Measurements from ENCODE around the gene ADGRL1.
"Not testable (repeated sequence)": the region's sequence is repeated elsewhere in the genome, so short reads cannot be mapped to it uniquely, and the experiment has no call there.

ADGRL1 gene

DNA sequence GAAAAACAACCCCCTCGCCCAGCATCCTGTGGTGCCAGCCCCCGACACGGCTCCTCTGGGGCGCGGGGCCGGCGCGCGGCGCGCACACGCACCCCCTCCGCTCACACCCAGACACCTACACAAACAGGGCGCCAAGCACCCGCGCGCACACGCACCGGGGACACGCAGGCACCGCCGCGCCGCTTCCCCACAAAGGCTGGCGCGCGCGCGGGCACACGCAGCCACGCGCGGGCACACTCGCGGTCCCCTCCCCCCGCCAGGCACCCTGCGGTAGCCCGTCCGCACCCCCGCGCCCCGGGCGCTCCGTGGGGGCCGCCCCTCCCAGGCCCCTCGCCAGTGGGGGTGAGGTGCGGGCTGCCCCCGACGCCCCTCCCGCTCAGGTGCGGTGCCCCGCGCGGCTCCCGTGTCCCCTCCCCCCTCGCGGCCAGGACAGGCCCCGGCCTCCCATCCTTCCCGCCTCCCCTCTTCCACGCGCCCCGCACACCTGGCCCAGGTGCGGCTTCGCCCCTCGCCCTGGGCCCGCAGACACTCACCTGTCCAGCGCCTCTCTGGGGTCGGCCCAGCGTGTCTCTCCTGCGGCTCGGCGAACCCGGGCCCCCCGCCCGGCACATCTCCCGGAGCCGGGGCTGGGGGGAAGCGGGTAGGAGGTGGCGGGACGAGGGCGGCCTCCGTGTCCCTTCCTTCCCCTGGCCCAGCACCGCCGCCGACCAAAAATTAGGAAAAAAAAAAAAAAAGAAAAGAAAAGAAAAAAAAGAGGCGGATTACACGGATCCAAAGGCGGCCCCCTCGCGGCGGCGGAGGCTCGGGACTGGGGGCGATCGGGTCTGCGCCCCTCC, at the start of gene ADGRL1:
ADGRL1 (minus strand) TSS at position 718 of the 836 bp plus-strand sequence. CDS start 22,567 bp downstream, outside the sequence.
- not testable (repeated sequence) for DNase-seq (ENCODE audit: low read depth in 2 of 2)

DNA sequence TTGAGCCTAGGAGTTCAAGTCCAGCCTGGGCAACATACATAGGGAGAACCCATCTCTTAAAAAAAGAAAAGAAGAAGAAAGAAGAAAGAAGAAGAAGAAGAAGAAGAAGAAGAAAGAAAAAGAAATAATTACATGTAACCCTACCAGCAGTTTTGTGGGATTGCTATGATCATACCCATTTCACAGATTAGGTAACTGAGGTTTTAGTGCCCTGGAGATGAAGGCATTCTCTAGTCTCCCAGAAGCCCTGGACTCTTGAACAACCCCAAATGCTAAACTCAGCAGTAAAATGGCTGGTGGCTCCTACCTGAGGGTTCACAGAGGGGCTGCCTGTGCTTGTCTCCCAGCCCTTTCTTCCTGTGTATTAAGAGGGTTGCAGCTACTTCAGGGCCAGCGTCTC, 49.3 kb upstream of the ADGRL1 start:
- DNase-seq (ENCODE audit: low read depth in 2 of 2) = not testable (repeated sequence)

DNA sequence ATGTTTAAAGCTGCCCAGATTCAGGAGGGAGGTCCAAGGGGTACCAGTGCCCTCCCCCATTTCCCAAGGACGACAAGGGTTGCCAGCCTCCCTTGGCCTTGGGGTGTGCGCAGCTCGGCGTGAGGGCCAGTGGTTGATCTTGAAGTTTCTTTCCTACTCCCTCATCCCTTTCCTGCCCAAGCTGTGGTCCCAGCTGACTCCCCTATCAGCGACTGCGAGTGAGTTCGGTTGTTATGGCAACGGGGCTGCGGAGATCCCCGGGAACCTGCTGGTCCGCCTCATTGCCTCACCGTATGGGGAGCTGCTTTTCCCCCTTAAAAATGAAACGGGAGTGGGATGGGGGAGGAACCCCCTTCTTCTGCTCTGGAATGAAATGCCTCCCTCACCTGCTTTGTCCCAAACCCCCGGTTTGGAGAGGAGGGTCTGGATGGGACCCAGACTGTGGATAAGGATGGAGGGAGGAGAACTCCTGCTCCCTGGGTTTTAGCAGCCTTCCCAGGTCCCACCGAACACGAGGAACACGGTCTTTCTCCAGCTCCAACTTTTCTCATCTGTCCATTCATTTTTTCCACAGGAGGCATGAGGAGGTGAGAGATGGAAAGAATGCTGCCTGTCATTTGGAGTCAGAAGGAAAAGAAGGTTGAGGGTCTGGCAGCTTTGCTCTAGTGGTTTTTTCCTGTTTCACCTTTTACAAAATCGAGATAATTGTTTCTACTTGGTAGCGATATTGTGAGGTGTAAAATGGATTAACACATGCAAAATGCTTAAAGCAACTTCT, 48.0 kb upstream of the ADGRL1 start:
- not testable (repeated sequence) for DNase-seq (ENCODE audit: low read depth in 2 of 2)

DNA sequence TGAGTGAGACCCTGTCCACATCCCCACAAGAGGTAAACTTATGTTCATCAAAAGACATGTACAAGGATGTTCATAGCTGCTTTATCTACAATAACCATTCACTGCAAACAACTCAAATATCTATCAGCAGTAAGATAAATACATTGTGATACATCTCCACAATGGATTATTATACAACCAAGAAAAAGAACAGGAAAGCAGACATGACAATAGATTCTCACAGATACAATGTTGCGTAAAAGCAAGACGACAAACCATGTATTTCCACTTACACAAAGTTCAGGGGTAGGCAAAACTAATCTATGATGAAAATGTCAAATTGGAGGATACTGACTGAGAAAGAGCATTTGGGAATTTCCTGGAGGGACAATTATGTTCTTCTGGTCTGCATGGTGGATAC, 46.2 kb upstream of the ADGRL1 start:
- not testable (repeated sequence) for DNase-seq (ENCODE audit: low read depth in 2 of 2)

DNA sequence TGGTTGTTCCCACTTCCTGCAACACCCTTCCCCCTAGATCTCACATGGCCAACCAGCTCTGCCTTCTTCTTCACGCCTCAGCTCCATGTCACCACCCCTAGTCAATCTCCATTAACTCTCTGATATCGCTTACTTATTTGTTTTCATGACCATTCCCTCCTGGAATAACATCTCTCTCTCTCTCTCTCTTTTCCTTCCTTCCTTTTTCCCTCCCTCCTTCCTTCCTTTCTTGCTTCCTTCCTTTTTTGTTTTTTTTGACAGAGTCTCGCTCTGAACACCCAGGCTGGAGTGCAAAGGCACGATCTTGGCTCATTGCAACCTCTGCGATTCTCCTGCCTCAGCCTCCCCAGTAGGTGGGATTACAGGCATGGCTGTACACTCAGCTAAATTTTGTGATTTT, 44.9 kb upstream of the ADGRL1 start:
- DNase-seq (ENCODE audit: low read depth in 2 of 2) = no peak

DNA sequence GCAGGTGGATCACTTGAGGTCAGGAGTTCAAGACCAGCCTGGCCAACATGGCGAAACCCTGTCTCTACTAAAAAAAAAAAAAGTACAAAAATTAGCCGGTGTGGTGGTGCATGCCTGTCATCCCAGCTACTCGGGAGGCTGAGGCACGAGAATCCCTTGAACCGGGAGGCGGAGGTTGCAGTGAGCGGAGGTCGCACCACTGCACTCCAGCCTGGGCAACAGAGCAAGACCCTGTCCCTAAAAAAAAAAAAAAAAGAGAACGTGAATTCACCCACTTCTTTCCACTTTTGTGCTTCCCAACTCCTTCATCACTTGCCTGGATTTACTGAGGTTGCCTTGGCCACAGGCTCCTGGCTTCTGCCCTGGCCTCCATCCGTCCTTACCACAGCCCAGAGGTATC, 44.3 kb upstream of the ADGRL1 start:
- DNase-seq (ENCODE audit: low read depth in 2 of 2) = not testable (repeated sequence)

DNA sequence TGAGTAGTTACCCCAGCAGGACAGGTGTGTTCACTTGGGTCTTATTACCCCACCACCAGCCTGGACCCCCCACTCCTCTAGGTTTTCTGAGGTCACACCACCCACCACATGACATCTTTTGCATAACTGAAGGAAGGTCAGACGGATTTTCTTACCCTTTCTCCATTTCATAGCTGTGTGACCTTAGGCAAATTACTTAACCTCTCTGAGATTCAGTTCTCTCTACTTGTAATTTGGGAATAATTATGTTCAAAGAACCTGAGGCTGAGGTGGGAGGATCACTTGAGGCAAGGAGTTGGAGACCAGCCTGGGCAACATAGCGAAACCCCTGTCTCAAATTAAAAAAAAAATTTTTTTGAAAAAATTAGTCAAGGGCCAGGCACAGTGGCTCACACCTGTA, 43.9 kb upstream of the ADGRL1 start:
- not testable (repeated sequence) for DNase-seq (ENCODE audit: low read depth in 2 of 2)

DNA sequence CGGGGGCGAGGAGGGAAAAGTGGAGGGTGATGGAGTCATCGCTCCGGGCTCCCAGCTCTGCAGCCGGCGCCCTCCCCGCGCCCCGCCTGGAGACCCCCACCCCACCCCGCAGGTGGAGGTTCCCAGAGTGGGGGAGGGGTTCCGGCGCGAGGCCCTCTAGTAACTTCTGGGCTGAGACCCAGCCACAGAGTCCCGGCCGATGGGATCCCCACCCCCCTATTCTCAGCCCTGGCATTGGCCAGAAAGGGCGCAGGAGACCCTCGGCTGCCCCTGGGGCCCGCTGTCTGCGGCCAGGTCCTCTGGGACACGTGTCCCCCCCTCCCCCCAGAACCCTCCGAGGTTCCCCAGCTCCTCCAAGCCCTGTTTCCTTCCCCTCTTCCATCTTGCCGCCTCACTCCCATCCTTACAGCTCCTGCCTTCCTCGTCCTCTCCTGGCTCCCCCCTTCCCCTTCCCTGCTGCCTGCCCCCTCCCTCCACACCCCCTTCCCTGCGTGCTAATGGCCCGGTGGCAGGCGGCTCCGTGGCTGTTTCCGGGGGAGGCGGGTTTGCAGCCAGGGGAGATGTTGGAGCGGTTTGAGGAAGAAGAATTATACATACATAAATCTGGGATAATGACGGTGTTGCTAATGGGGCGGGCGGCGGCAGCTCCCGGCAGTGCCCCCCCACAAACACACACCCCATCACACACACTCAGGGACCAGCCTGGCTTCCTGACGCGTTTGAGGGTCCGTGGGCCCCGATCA, 43.2 kb upstream of the ADGRL1 start:
- DNase-seq (ENCODE audit: low read depth in 2 of 2) = not testable (repeated sequence)

DNA sequence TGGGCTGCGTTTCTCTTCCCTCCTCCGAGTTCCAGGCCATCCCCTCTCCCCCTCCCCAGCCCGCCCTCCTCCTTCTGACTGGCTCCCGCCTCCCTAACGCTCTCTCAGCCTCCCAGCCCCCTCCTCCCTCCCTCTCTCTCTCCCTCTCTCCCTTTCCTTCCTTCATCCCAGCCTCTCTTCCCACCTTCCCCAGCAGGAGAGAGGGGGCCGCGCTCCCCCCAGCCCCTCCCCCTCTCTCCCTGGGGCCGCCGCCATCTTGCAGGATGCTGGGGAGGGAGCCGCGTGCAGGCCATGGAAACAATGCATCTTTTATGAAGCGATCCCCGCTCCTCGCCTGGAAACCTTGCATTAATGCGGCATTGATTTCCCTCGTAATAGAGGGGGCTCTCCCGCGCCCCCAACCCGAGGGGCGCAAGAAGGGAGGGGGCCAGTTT, 42.6 kb upstream of the ADGRL1 start:
- no peak for DNase-seq (ENCODE audit: low read depth in 2 of 2)

DNA sequence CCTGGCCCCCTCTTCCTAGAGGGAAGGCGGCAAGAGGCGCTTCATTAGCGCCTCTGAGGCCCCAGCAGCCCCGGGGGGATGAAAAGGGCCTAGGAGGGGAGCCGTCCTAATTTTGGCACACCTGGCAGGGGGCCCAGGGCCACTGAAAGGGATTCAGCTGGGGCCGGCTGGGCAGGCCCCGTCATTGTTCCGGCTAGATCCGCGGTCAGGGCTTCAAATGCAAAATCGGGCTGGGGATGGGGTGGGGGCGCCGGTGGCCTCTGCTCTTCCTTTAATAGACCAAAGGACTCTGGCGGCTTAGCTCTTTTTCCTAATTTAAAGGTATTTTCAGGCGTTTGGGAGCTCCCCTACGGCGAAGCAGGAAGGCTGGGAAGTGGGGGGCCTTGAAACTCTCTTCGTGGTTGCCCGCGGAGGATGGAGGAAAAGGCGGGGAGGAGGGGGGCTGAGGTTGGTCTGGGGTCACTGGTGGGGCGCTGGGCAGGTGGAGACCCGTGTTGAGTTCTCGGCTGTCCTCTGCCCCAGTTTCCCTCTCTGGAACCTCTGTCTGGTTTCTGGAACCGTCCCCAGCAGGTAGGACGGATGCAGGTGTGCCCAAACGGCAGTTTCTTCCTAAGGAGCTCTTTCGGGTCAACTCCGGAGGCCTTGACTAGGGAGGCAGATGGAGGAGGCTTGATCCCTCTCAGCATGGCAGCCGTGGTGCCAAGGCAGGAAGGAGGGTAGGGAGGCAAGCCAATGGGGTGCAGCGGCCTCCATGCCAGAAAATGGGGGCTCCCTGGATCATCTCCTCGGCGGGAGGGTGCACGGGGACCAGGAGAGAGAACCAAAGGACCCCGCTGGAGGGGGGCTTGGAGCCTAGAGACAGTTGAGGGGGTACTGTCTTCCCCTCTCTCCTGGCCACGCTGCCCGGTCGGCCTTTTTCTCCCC, 41.8 kb upstream of the ADGRL1 start:
- DNase-seq (ENCODE audit: low read depth in 2 of 2) = not testable (repeated sequence)

DNA sequence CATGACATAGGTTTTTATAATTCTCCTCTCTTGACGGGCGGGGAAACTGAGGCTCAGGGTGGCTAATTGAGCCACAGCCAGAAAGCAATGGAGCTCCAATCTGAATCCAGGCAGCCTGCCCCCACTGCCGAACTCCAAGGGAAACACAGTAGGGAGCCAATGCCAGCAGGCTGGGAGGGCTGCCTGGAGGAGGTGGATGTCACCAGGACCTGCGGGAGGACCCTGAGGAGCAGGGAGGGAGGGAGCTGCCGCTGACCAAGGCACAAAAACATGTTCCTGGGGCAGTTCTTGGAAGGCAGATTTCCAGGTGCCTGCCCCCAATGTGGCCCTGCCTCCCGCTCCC, 41.2 kb upstream of the ADGRL1 start:
- DNase-seq (ENCODE audit: low read depth in 2 of 2) = not testable (repeated sequence)

DNA sequence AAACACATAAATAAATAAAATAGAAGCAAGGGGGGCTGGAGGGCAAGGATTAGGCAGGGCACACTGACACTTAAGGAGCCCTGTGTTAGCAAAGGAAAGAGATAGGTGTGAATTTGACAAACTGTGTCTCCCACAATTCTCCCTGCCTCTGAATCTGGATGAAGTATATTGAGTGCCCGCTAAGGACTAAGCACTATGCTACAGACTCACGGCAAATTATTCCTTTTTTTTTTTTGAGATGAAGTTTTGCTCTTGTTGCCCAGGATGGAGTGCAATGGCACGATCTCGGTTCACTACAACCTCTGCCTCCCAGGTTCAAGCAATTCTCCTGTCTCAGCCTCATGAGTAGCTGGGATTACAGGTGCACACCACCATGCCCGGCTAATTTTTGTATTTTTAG, 38.4 kb upstream of the ADGRL1 start:
- not testable (repeated sequence) for DNase-seq (ENCODE audit: low read depth in 2 of 2)

DNA sequence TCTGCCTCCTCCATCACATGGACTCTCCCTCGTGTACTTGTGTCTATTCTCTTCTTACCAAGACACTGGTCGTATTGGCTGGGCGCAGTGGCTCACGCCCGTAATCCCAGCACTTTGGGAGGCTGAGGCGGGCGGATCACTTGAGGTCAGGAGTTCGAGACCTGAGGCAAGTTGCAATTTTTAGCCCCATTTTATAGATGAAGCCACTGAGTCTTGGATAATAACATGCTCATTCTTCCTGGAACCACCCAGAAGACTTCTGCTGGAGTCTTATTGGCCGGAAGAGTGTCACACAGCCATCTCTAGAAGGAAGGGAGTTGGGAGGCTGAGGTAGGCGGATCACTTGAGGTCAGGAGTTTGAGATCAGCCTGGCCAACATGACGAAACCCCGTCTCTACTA, 37.7 kb upstream of the ADGRL1 start:
- not testable (repeated sequence) for DNase-seq (ENCODE audit: low read depth in 2 of 2)

DNA sequence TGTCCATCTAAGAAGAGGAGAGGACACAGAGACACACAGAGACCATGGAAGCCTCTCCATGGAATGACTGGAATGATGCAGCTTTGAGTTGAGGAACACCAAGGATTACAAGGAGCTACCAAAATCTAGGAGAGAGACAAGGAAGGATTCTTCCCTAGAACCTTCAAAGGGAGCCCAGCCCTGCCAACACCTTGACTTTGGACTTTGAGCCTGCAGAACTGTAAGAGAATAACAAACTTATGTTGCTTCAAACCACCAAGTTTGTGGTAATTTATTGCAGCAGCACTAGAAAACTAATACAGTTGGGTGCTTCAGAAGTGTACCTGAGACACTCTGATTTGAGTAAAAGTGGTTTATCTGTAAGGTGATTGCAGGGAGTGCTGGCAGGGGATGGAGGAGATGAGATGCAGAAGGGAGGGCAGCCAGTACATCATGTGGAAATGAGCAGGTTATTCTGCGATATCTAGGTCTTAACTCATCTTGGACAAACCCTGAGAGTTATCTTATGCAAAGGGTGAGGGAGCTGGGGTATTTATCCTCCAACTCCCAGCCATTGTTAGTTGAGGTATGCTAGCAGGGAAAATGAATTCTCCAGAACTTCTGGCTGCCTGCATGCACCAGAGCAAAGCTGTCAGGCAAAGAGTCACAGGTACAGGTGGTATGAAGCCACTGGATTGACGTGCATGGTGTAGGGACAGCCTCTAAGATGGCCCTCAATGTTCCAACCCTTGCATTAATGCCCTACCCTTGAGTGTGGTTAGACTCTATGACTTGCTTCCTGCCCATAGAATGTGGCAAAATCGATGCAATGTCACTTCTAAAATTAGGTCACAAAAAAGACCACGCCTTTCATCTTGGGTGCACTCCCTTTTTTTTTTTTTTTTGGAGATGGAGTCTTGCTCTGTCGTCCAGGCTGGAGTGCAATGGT, 31.3 kb upstream of the ADGRL1 start:
- no peak for DNase-seq (ENCODE audit: low read depth in 2 of 2)

DNA sequence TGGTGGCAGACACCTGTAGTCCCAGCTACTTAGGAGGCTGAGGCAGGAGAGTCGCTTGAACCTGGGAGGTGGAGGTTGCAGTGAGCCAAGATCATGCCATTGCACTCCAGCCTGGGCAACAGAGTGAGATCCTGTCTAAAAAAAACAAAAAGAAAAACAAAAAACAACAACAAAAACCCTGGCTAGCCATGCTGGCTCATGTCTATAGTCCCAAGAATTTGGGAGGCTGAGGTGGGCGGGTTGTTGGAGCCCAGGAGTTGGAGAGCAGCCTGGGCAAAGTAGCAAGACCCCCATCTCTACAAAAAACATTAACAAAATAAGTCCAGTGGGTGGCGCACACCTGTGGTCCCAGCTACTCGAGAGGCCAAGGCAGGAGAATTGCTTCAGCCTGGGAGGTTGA, 27.0 kb upstream of the ADGRL1 start:
- DNase-seq (ENCODE audit: low read depth in 2 of 2) = not testable (repeated sequence)

DNA sequence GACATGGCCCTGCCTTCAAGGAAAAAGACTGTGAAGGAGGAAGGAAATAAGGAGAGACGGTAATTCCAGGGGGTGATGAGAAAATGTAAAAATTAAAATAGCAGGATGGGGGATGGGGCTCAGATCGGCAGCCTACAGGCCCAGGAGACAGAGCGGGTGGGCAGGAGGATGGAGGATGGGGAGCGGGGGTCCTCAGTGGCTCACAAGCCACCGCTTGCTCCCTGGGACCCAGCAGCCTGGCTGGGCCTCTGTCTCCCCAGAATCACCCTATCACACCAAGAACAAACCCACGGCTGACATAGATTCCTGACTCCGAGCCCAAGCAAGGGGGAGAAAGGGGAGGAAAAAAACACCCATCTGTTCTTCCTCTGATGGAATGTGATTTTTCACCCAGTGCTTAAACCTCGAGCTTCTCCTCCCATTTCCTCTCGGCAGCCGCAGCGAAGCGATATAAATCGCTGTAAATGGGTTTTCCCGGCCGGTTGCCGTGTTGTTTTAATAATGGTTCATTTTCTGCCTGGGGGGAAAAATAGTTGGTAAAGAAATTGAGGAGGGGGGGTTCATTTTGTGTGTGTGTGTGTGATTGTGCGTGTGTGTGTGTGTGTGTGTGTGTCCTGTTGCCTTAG, 22.6 kb upstream of the ADGRL1 start:
- DNase-seq (ENCODE audit: low read depth in 2 of 2) = not testable (repeated sequence)

DNA sequence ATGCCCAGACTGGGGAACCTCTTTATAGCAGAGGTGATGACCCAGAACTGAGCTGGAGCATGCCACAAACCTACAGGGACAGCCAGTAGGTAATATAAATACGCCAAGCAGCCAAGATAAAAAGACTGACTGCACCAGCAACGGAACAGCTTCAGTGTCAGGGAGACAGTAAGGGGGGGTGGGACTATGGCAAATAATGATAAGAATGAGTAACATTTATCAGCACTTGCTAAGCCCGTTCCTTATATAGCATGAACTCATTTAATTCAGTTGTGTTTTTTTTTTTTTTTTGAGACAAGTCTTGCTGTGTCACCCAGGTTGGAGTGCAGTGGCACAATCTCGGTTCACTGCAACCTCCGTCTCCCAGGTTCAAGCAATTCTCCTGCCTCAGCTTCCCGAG, 20.5 kb upstream of the ADGRL1 start:
- not testable (repeated sequence) for DNase-seq (ENCODE audit: low read depth in 2 of 2)

DNA sequence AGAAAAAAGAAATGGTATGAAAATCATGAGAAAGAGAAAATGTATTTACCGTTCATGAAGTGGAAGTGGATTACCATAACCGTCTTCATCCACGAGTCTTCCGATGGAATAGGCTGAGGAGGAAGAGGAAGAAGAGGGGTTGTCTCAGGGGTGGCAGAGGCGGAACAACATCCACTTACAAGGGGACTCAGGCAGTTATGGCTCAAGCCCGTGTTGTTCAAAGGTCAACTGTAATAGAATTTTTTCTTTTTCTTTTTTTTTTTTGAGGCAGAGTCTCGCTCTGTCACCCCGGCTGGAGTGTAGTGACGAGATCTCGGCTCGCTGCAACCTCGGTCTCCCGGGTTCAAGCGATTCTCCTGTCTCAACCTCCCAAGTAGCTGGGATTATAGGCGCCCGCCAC, 16.9 kb upstream of the ADGRL1 start:
- no peak for DNase-seq (ENCODE audit: low read depth in 2 of 2)

DNA sequence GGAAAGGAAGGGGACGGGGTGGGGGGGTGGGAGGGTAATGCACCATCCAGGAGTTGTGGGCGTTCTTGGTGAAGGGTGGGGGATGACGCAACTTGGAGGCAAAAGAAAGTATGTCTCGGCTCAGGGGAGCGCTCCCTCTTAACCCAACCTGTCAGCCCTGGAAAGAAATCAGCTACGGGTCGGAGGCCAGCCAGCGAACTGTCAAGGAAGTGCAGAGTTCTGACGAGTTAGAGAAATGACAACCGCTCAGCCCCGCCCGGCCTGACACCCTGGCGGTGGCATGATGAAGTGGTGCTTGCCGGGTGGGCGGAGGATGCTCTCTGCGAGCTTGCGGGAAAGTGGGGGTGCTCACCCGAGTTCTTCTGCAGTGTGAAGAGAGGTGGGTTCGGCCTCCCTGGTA, 15.4 kb upstream of the ADGRL1 start:
- peak; percentile 54 to 74 for DNase-seq (ENCODE audit: low read depth in 2 of 2)
